ENCODE data around the gene LRRC47. TPM values are rescaled to one million over a fixed set of nuclear protein-coding genes. Genes with fewer than 3 reads are reported as not detected.

Gene LRRC47
- total and polyA plus RNA-seq, 2 of the 8 experiments (the other 6 are each of a cell fraction or from before 2014, with no cell fraction given), result 38.3 to 82.4 TPM

DNA sequence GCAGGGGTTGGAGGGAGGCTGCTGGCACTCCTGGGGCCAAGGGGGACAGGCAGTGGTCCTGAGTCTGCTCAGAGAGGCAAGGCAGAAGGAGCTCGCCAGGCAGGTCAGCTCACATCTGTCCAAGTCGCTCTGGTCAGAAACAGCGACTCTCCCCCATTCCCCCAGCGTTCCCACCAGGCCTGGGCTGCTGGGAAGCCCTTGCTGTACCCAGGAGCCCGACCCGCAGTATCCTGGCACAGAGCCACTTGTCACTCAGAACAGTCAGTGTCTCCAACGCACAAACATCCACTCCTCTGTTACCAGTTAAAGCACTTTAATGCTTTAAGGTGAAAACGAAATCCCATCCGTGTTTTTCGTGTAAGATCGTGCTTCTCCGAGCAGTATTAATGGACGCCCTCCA is 60.6 kb downstream of the LRRC47 start:
- Histone ChIP-seq H3K18ac (ENCODE audit: extremely low read depth, low read length) (no peak overlapping the region), H2AK5ac (ENCODE audit: low read depth, low read length) (no peak overlapping the region), H2BK20ac (ENCODE audit: low read length) (no peak overlapping the region), H3K36me3 (ENCODE audit: control insufficient read depth in 2 of 4, insufficient read depth in 4 of 4, low read length in 3 of 4) (peaks cover 10 to 38% (median 29%) of the 10 kb centered on the region in 4 experiments; a peak in 7 of 8 replicates), H3K4me3 (ENCODE audit: extremely low read depth in 1 of 4, insufficient read depth in 2 of 4, low read depth in 3 of 4, low read length in 4 of 4) (no peak overlapping the region), H3K79me1 (ENCODE audit: low read depth, low read length) (no peaks in the 10 kb centered on the region; the same call in 1 of the 2 replicates), H2AFZ (ENCODE audit: low read length) (no peak overlapping the region), H3K4me2 (ENCODE audit: insufficient read depth in 1 of 2, low read depth in 2 of 2, low read length in 2 of 2) (no peak overlapping the region), H3K4ac (replicated peaks; ENCODE audit: insufficient read length, low read depth, low read length) (no peak overlapping the region), H3K9me3 (ENCODE audit: insufficient read depth in 2 of 2, low read depth in 1 of 2, low read length in 1 of 2) (no peaks in the 10 kb centered on the region), H3K23ac (ENCODE audit: insufficient read length) (no peak overlapping the region), H3K79me2 (ENCODE audit: control insufficient read depth in 1 of 2, insufficient read depth in 2 of 2, low read length in 2 of 2) (no peaks in the 10 kb centered on the region), H3K4me1 (replicated peaks in 1 of 4; ENCODE audit: control insufficient read depth in 3 of 4, insufficient read depth in 4 of 4, low read length in 3 of 4) (peaks cover 0 to 19% (median 13%) of the 10 kb centered on the region in 4 experiments; a peak in 5 of 7 replicates), H3K9ac (replicated peaks in 1 of 4; ENCODE audit: extremely low read depth in 1 of 4, low read depth in 3 of 4, low read length in 3 of 4) (no peak overlapping the region), H2BK5ac (ENCODE audit: low read depth, low read length) (no peak overlapping the region), H4K8ac (ENCODE audit: extremely low read depth, insufficient read depth, low read length) (no peak overlapping the region), H2BK15ac (ENCODE audit: low read length) (no peak overlapping the region), H3K27me3 (replicated peaks in 1 of 4; ENCODE audit: control insufficient read depth in 3 of 4, extremely low read depth in 1 of 4, insufficient read depth in 3 of 4, low read length in 3 of 4) (no peaks in the 10 kb centered on the region; a peak in 2 of 7 replicates), H2BK12ac (ENCODE audit: low read depth, low read length) (no peak overlapping the region), H2BK120ac (replicated peaks; ENCODE audit: low read depth, low read length) (no peak overlapping the region), H4K5ac (ENCODE audit: insufficient read length, low read depth, low read length) (no peak overlapping the region), H3K14ac (ENCODE audit: insufficient read length) (no peak overlapping the region), H3K27ac (ENCODE audit: low read depth, low read length) (no peak overlapping the region), H3K56ac (replicated peaks; ENCODE audit: insufficient read length, low read depth, low read length) (no peak overlapping the region), H3K23me2 (ENCODE audit: low read depth, low read length) (no peaks in the 10 kb centered on the region; the same call in 1 of the 2 replicates), H4K20me1 (replicated peaks in 1 of 2; ENCODE audit: control insufficient read depth in 1 of 2, insufficient read depth in 2 of 2, low read length in 2 of 2) (peaks cover 0 to 11% of the 10 kb centered on the region in 2 experiments), H4K91ac (replicated peaks; ENCODE audit: insufficient read length, low read length) (no peak overlapping the region)
- 92% methylated on average over 13 of the region's 13 CpGs; no CpG with 5 or more reads in 1 of the 2 experiments for WGBS, 2 experiments (ENCODE audit: extremely low coverage in 1 of 2, insufficient coverage in 1 of 2, insufficient read length in 1 of 2, insufficient replicate concordance in 2 of 2, low coverage in 1 of 2, low lambda C conversion rate in 2 of 2, missing lambda C conversion rate in 1 of 2)
- DNase-seq (ENCODE audit: low read depth in 1 of 2, low spot score in 2 of 2) (no peak), FAIRE-seq (no peak)
- ChIA-PET CTCF (ENCODE audit: partially characterized antibody) (interaction anchor here (0.6 to 3.6 kb wide), 4 partner anchors 11 to 121 kb away, joined by 3 to 17 read pairs (median 6); no protein-coding TSS in a partner anchor), POLR2A (ENCODE audit: partially characterized antibody) (interaction anchor here (0.8 to 2.0 kb wide), 5 partner anchors 10 to 63 kb away, joined by 3 to 7 read pairs (median 4); no protein-coding TSS in a partner anchor)
- TF ChIP-seq RXRA (IDR thresholded peaks at IDR 0.05; ENCODE audit: insufficient read depth, low read depth, low read length) (no peak), SUZ12 (IDR thresholded peaks at IDR 0.05; ENCODE audit: low read length) (no peak), SP4 (IDR thresholded peaks at IDR 0.05; ENCODE audit: low read length) (no peak), BRCA1 (IDR thresholded peaks at IDR 0.05; ENCODE audit: low read depth, low read length) (no peak), RNF2 (IDR thresholded peaks at IDR 0.05; ENCODE audit: borderline replicate concordance, low read depth, low read length, missing control alignments, poor library complexity, severe bottlenecking) (no peak), SP1 (IDR thresholded peaks at IDR 0.05; ENCODE audit: low read depth, low read length) (no peak), SP2 (IDR thresholded peaks at IDR 0.05; ENCODE audit: low read length) (no peak), POU5F1 (IDR thresholded peaks at IDR 0.05; ENCODE audit: low read depth, low read length) (no peak), EP300 (IDR thresholded peaks at IDR 0.05; ENCODE audit: borderline replicate concordance in 1 of 2, low read depth in 2 of 2, low read length in 2 of 2) (no peak), CHD1 (IDR thresholded peaks at IDR 0.05; ENCODE audit: low read depth, low read length) (no peak), TEAD4 (IDR thresholded peaks at IDR 0.05; ENCODE audit: low read depth, low read length) (no peak), EZH2 (IDR thresholded peaks at IDR 0.05; ENCODE audit: low read depth, low read length, severe bottlenecking) (no peak), BCL11A (IDR thresholded peaks at IDR 0.05; ENCODE audit: low read depth in 2 of 2, low read length in 2 of 2) (no peak)

Data from H1 (cell line).